ENCODE results near the gene CACNA1I. TPM values are rescaled to one million over a fixed set of nuclear protein-coding genes. Genes with fewer than 3 reads are reported as not detected.

The CACNA1I gene
- total RNA-seq, 1 donor from 2014 or later, result 0.03 TPM

DNA sequence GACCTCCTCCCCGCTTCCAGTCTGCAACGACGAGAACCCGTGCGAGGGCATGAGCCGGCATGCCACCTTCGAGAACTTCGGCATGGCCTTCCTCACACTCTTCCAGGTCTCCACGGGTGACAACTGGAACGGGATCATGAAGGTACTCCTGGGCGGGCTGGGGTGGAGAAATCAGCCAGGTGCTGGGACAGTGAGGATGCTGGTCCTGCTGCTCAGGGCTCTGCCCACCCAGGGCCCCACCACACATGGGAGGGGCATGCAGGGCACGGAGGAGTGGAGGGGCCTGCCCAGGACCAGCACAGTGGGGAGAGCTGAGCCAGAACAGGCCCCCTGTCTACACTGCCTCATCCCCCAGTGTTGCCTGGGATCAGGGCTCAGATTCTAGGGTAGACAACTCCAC, 107.4 kb downstream of the CACNA1I start:
- H3K9me3 Mint-ChIP-seq (ENCODE audit: unreplicated experiment), result no peaks in the 10 kb centered on the region
- no peaks in the 10 kb centered on the region for H3K4me1 Mint-ChIP-seq (ENCODE audit: unreplicated experiment)
- H3K36me3 Mint-ChIP-seq (ENCODE audit: unreplicated experiment), result no peaks in the 10 kb centered on the region
- DNase-seq (ENCODE audit: extremely low spot score, unreplicated experiment), result no peak
- H3K27me3 Mint-ChIP-seq (ENCODE audit: unreplicated experiment), result peaks cover 10% of the 10 kb centered on the region
- no peak for TF ChIP-seq CTCF (IDR thresholded peaks at IDR 0.05)
- no peak overlapping the region for H3K27ac Mint-ChIP-seq (ENCODE audit: unreplicated experiment)
- no peak overlapping the region for H3K4me3 Mint-ChIP-seq (ENCODE audit: unreplicated experiment)

GRCh38 chr22:39678862-39679490, 108.4 kb downstream of the CACNA1I start:
- peaks cover 10% of the 10 kb centered on the region for H3K27me3 Mint-ChIP-seq (ENCODE audit: unreplicated experiment)
- H3K4me3 Mint-ChIP-seq (ENCODE audit: unreplicated experiment), result no peak overlapping the region
- no peak overlapping the region for H3K27ac Mint-ChIP-seq (ENCODE audit: unreplicated experiment)
- H3K36me3 Mint-ChIP-seq (ENCODE audit: unreplicated experiment), result no peaks in the 10 kb centered on the region
- H3K9me3 Mint-ChIP-seq (ENCODE audit: unreplicated experiment), result no peaks in the 10 kb centered on the region
- no peak for TF ChIP-seq CTCF (IDR thresholded peaks at IDR 0.05)
- DNase-seq (ENCODE audit: extremely low spot score, unreplicated experiment), result no peak
- H3K4me1 Mint-ChIP-seq (ENCODE audit: unreplicated experiment), result no peaks in the 10 kb centered on the region

- Mint-ChIP-seq H3K4me1 (ENCODE audit: unreplicated experiment) (no peaks in the 10 kb centered on the region), H3K27ac (ENCODE audit: unreplicated experiment) (no peak overlapping the region)
- TF ChIP-seq CTCF (IDR thresholded peaks at IDR 0.05), result no peak
Measured at GRCh38 chr22:39679652-39680051, 109.1 kb downstream of the CACNA1I start.

GRCh38 chr22:39680486-39680885, 109.9 kb downstream of the CACNA1I start:
- Mint-ChIP-seq H3K4me3 (ENCODE audit: unreplicated experiment) (no peak overlapping the region), H3K27me3 (ENCODE audit: unreplicated experiment) (peaks cover 9% of the 10 kb centered on the region), H3K9me3 (ENCODE audit: unreplicated experiment) (no peaks in the 10 kb centered on the region), H3K27ac (ENCODE audit: unreplicated experiment) (no peak overlapping the region), H3K36me3 (ENCODE audit: unreplicated experiment) (no peaks in the 10 kb centered on the region), H3K4me1 (ENCODE audit: unreplicated experiment) (no peaks in the 10 kb centered on the region)
- no peak for TF ChIP-seq CTCF (IDR thresholded peaks at IDR 0.05)
- no peak for DNase-seq (ENCODE audit: extremely low spot score, unreplicated experiment)

More at GRCh38 chr22:39679652-39680051, 109.1 kb downstream of the CACNA1I start:
- no peak for DNase-seq (ENCODE audit: extremely low spot score, unreplicated experiment)
- Mint-ChIP-seq H3K36me3 (ENCODE audit: unreplicated experiment) (no peaks in the 10 kb centered on the region), H3K9me3 (ENCODE audit: unreplicated experiment) (no peaks in the 10 kb centered on the region), H3K27me3 (ENCODE audit: unreplicated experiment) (peaks cover 10% of the 10 kb centered on the region), H3K4me3 (ENCODE audit: unreplicated experiment) (no peak overlapping the region)

- H3K9me3 Mint-ChIP-seq (ENCODE audit: unreplicated experiment), result no peaks in the 10 kb centered on the region
- peaks cover 2% of the 10 kb centered on the region for H3K27me3 Mint-ChIP-seq (ENCODE audit: unreplicated experiment)
- H3K36me3 Mint-ChIP-seq (ENCODE audit: unreplicated experiment), result no peaks in the 10 kb centered on the region
- TF ChIP-seq CTCF (IDR thresholded peaks at IDR 0.05), result no peak
- H3K27ac Mint-ChIP-seq (ENCODE audit: unreplicated experiment), result no peak overlapping the region
- H3K4me1 Mint-ChIP-seq (ENCODE audit: unreplicated experiment), result no peaks in the 10 kb centered on the region
- no peak for DNase-seq (ENCODE audit: extremely low spot score, unreplicated experiment)
- H3K4me3 Mint-ChIP-seq (ENCODE audit: unreplicated experiment), result no peak overlapping the region
Measured at GRCh38 chr22:39681038-39681861, 110.7 kb downstream of the CACNA1I start.
